GM12878 (cell line): Measurements from ENCODE around the gene FAM107A. TPM values are rescaled to one million over a fixed set of nuclear protein-coding genes. Genes with fewer than 3 reads are reported as not detected.

Experiments used
- ATAC-seq: fragments of 200-7000 bp; cut with Tn5 transposase; 3 replicates; pipeline ENCODE4 v1.9.1; 2020; ENCODE audit warnings: mild to moderate bottlenecking, moderate library complexity
- BruUV-seq: library from RNA; stranded (reverse); fragments of 400-500 nt; replicated peaks from 2 replicates; lab custom pipeline; 2021; lab: Mats Ljungman, UMichigan
- CTCF ChIA-PET: fragments of 300-600 bp; sonication (Branson Sonifier 250); formaldehyde crosslinking; extraction: SDS; loops from one replicate; lab custom pipeline; 2021; ENCODE audit warnings: inconsistent platforms; lab: Yijun Ruan, JAX
- POLR2A ChIA-PET: fragments of 350-600 bp; formaldehyde crosslinking; extraction: SDS; loops from one replicate; lab custom pipeline; 2021; ENCODE audit warnings: inconsistent platforms; lab: Charles Lee
- RAD21 ChIA-PET: fragments of 300-600 bp; sonication (Branson Sonifier 250); formaldehyde crosslinking; loops from one replicate; lab custom pipeline; 2023; ENCODE audit warnings: antibody characterized with exemption; ENCODE audit not compliant: unreplicated experiment; lab: Charles Lee
- SMC1A ChIA-PET: fragments of 300-600 bp; sonication (Branson Sonifier 250); formaldehyde crosslinking; loops from one replicate; lab custom pipeline; 2023; ENCODE audit not compliant: unreplicated experiment, uncharacterized antibody; lab: Charles Lee
- DNase-seq: peaks from one replicate; pipeline ENCODE4 v3.0.0-alpha.2; 2011; ENCODE audit warnings: low read depth, low spot score
- FAIRE-seq: peaks from 3 replicates; lab custom pipeline; 2011; peaks lifted over from hg19 to GRCh38; lab: Jason Lieb, UNC
- H2AFZ ChIP-seq: 2 replicates; pipeline ENCODE4 v1.6.0; 2011; ENCODE audit warnings: low read depth, low read length, control low read depth; ENCODE audit not compliant: control insufficient read depth
- H3K27ac ChIP-seq: 2 replicates; pipeline ENCODE4 v1.5.1; 2011; ENCODE audit warnings: control low read depth; ENCODE audit not compliant: control insufficient read depth, insufficient read depth
- H3K27me3 ChIP-seq, 2 experiments: replicated peaks in 1 of 2; 2 replicates each; pipeline versions ENCODE4 v1.6.0 to v1.6.1; 2011; ENCODE audit warnings: low read length in 1 of 2; ENCODE audit not compliant: control insufficient read depth in 2 of 2, insufficient read depth in 2 of 2
- H3K36me3 ChIP-seq, 2 experiments: 2 replicates each; pipeline ENCODE4 v1.5.1; 2011; ENCODE audit warnings: low read length in 1 of 2; ENCODE audit not compliant: control insufficient read depth in 2 of 2, insufficient read depth in 2 of 2
- H3K4me1 ChIP-seq: 2 replicates; pipeline ENCODE4 v1.6.1; 2011; ENCODE audit warnings: mild to moderate bottlenecking, low read length, moderate library complexity, mixed read lengths; ENCODE audit not compliant: control insufficient read depth, insufficient read depth
- H3K4me2 ChIP-seq: 2 replicates; pipeline ENCODE4 v1.6.0; 2011; ENCODE audit warnings: control low read depth; ENCODE audit not compliant: control insufficient read depth, insufficient read depth
- H3K4me3 ChIP-seq: fragments of 200-600 bp; sonication (generic); 2 replicates; pipeline ENCODE4 v1.5.1; 2016
- H3K79me2 ChIP-seq: 2 replicates; pipeline ENCODE4 v1.6.0; 2011; ENCODE audit warnings: low read length; ENCODE audit not compliant: control insufficient read depth, insufficient read depth
- H3K9ac ChIP-seq: 2 replicates; pipeline ENCODE4 v1.8.0; 2011; ENCODE audit warnings: low read length, control low read depth, mixed read lengths; ENCODE audit not compliant: control insufficient read depth, insufficient read depth
- H3K9me3 ChIP-seq: replicated peaks from 3 replicates; pipeline ENCODE4 v1.5.1; 2011; ENCODE audit warnings: mild to moderate bottlenecking, low read length; ENCODE audit not compliant: control insufficient read depth, insufficient read depth
- H4K20me1 ChIP-seq: 2 replicates; pipeline ENCODE4 v1.6.0; 2011; ENCODE audit not compliant: control insufficient read depth, insufficient read depth
- FOXM1 ChIP-seq: IDR thresholded peaks from 2 replicates; pipeline ENCODE4 v1.6.1; 2012; ENCODE audit warnings: low read depth, mild to moderate bottlenecking, inconsistent platforms, low read length, moderate library complexity
- RCOR1 ChIP-seq: conservative IDR thresholded peaks from 2 replicates; pipeline ENCODE4 v1.6.1; 2012; ENCODE audit warnings: low read depth, low read length, improper control_type of control experiment
- SMAD1 ChIP-seq: fragments of 450-650 bp; IDR thresholded peaks from 2 replicates; pipeline ENCODE4 v1.6.1; 2018; ENCODE audit warnings: mild to moderate bottlenecking, low read depth; ENCODE audit not compliant: partially characterized antibody
- YY1 ChIP-seq: IDR thresholded peaks from 2 replicates; pipeline ENCODE4 v1.6.1; 2011; ENCODE audit warnings: low read depth, mild to moderate bottlenecking, low read length
- ZZZ3 ChIP-seq: IDR thresholded peaks from 2 replicates; pipeline ENCODE4 v1.6.1; 2011; ENCODE audit warnings: low read depth; ENCODE audit not compliant: control insufficient read depth, insufficient read length
- WGBS: methylation state at CpG from one replicate; pipeline ENCODE4 v1.1.6; 2016; ENCODE audit warnings: low lambda C conversion rate; ENCODE audit not compliant: insufficient replicate concordance, insufficient coverage; ENCODE audit errors: missing lambda C conversion rate; 5-methylcytosine and 5-hydroxymethylcytosine counted together
- in situ Hi-C: fragments of 300-500 bp; cut with MboI; formaldehyde crosslinking; loops from 9 replicates; pipeline ENCODE4 v1.14.3; 2018; ENCODE audit warnings: mixed read lengths
- intact Hi-C: fragments of 100-400 bp; cut with micrococcal nuclease; formaldehyde crosslinking; loops from one replicate; pipeline ENCODE4 v1.14.2; 2022; ENCODE audit not compliant: unreplicated experiment
- polyA plus RNA-seq, 11 experiments: library from polyadenylated mRNA; depleted of rRNA in 4 of 11; unstranded in 6 of 11; stranded (reverse) in 5 of 11; fragments of >200 nt; fragmentation: Nextera tagmentation in 4 of 11; fragmentation: Illumina TruSeq in 1 of 11; extraction: Ambion mirVana in 4 of 11; extraction: Trizol in 1 of 11; gene quantifications; 1 replicate in 1 of 11; 2 replicates in 10 of 11; pipeline versions ENCODE4 v1.2.1 to v1.2.3, GENCODE V29; 2011 to 2016; ENCODE audit warnings: inconsistent platforms in 2 of 11, missing spikeins in 2 of 11, low read depth in 1 of 11
- total RNA-seq, 4 experiments: library from RNA; depleted of rRNA in 3 of 4; stranded (reverse); fragments of >200 nt in 3 of 4; fragmentation: Illumina TruSeq in 1 of 4; extraction: Trizol in 1 of 4; gene quantifications; 2 replicates each; pipeline versions ENCODE4 v1.2.1 to v1.2.3, GENCODE V29; 2013 to 2021
- TF ChIP-seq, protein P1 (sequence below): fragments of 450-650 bp; IDR thresholded peaks from 2 replicates; pipeline ENCODE4 v1.6.1; 2018; ENCODE audit warnings: borderline replicate concordance, mild to moderate bottlenecking; ENCODE audit not compliant: partially characterized antibody
- TF ChIP-seq, protein P2 (sequence below): fragments of 450-650 bp; IDR thresholded peaks from 2 replicates; pipeline ENCODE4 v1.6.1; 2017; ENCODE audit warnings: antibody characterized with exemption, mild to moderate bottlenecking, moderate library complexity
- TF ChIP-seq, protein P3 (sequence below): IDR thresholded peaks from 2 replicates; pipeline ENCODE4 v1.6.1; 2012; ENCODE audit warnings: mild to moderate bottlenecking, low read depth, low read length
- TF ChIP-seq, protein P4 (sequence below): fragments of 450-650 bp; IDR thresholded peaks from 2 replicates; pipeline ENCODE4 v1.6.1; 2016; ENCODE audit warnings: mild to moderate bottlenecking, moderate library complexity, borderline replicate concordance

The FAM107A gene
- total and polyA plus RNA-seq, 10 of the 15 experiments (the other 5 are each of a cell fraction or from before 2014, with no cell fraction given): not detected

DNA sequence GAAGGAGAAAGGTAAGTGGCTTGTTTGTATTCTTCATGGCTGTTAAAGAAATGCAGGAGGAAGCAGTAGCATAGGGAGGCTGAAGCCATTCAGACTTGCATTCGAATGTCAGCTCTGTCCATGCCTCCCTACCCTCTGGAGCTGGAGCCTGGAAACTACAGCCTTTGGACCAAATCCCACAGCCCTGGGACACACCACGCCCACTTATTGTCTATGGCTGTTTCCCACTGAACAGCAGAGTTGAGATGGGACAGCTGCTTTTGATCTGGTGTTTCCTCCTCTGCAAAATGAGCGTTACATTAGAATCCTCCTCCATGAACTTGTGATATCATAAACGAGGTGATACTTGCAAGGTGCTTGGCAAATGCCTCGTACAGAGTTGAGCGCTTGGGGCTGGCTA lies 3.6 kb downstream of the FAM107A start:
- POLR2A ChIA-PET: no interaction called here
- no peaks in the 10 kb centered on the region; a peak in 1 of 4 replicates for H3K27me3 ChIP-seq
- no peak overlapping the region for H2AFZ ChIP-seq
- no peaks in the 10 kb centered on the region for H3K36me3 ChIP-seq
- H3K27ac ChIP-seq: no peak overlapping the region
- no peak for FAIRE-seq
- H3K4me3 ChIP-seq: no peak overlapping the region
- H3K9me3 ChIP-seq: no peaks in the 10 kb centered on the region
- no peaks in the 10 kb centered on the region for H4K20me1 ChIP-seq
- no peak overlapping the region for H3K4me2 ChIP-seq
- in situ Hi-C loops: loop anchor here (5.0 kb wide), 1 partner anchor 54 kb away; no protein-coding TSS in a partner anchor
- no peak for DNase-seq
- SMC1A ChIA-PET: interaction anchor here (1.1 to 1.4 kb wide), 2 partner anchors 9 to 10 kb away, joined by 3 read pairs; no protein-coding TSS in a partner anchor
- H3K9ac ChIP-seq: no peak overlapping the region
- 0 out of 2 replicates have a peak, but pooled peaks cover 3% of the 10 kb centered on the region for H3K4me1 ChIP-seq
- intact Hi-C loops: no loop called here
- H3K79me2 ChIP-seq: no peaks in the 10 kb centered on the region
- WGBS: 18% methylated on average over 6 of the region's 6 CpGs
- RAD21 ChIA-PET: interaction anchor here (0.5 kb wide), 1 partner anchor 615 kb away, joined by 4 read pairs; no protein-coding TSS in a partner anchor
- CTCF ChIA-PET: interaction anchor here (10.4 kb wide), 1 partner anchor 56 kb away, joined by 243 read pairs; no protein-coding TSS in a partner anchor
- ATAC-seq: no peak
- no TSS peak for BruUV-seq
- TF ChIP-seq RCOR1 (no peak), YY1 (no peak), ZZZ3 (no peak), FOXM1 (no peak), SMAD1 (no peak)
- TF ChIP-seq, protein P1, sequence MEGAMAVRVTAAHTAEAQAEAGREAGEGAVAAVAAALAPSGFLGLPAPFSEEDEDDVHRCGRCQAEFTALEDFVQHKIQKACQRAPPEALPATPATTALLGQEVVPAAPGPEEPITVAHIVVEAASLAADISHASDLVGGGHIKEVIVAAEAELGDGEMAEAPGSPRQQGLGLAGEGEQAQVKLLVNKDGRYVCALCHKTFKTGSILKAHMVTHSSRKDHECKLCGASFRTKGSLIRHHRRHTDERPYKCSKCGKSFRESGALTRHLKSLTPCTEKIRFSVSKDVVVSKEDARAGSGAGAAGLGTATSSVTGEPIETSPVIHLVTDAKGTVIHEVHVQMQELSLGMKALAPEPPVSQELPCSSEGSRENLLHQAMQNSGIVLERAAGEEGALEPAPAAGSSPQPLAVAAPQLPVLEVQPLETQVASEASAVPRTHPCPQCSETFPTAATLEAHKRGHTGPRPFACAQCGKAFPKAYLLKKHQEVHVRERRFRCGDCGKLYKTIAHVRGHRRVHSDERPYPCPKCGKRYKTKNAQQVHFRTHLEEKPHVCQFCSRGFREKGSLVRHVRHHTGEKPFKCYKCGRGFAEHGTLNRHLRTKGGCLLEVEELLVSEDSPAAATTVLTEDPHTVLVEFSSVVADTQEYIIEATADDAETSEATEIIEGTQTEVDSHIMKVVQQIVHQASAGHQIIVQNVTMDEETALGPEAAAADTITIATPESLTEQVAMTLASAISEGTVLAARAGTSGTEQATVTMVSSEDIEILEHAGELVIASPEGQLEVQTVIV: no peak
- TF ChIP-seq, protein P2, sequence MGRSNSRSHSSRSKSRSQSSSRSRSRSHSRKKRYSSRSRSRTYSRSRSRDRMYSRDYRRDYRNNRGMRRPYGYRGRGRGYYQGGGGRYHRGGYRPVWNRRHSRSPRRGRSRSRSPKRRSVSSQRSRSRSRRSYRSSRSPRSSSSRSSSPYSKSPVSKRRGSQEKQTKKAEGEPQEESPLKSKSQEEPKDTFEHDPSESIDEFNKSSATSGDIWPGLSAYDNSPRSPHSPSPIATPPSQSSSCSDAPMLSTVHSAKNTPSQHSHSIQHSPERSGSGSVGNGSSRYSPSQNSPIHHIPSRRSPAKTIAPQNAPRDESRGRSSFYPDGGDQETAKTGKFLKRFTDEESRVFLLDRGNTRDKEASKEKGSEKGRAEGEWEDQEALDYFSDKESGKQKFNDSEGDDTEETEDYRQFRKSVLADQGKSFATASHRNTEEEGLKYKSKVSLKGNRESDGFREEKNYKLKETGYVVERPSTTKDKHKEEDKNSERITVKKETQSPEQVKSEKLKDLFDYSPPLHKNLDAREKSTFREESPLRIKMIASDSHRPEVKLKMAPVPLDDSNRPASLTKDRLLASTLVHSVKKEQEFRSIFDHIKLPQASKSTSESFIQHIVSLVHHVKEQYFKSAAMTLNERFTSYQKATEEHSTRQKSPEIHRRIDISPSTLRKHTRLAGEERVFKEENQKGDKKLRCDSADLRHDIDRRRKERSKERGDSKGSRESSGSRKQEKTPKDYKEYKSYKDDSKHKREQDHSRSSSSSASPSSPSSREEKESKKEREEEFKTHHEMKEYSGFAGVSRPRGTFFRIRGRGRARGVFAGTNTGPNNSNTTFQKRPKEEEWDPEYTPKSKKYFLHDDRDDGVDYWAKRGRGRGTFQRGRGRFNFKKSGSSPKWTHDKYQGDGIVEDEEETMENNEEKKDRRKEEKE: no peak
- TF ChIP-seq, protein P3, sequence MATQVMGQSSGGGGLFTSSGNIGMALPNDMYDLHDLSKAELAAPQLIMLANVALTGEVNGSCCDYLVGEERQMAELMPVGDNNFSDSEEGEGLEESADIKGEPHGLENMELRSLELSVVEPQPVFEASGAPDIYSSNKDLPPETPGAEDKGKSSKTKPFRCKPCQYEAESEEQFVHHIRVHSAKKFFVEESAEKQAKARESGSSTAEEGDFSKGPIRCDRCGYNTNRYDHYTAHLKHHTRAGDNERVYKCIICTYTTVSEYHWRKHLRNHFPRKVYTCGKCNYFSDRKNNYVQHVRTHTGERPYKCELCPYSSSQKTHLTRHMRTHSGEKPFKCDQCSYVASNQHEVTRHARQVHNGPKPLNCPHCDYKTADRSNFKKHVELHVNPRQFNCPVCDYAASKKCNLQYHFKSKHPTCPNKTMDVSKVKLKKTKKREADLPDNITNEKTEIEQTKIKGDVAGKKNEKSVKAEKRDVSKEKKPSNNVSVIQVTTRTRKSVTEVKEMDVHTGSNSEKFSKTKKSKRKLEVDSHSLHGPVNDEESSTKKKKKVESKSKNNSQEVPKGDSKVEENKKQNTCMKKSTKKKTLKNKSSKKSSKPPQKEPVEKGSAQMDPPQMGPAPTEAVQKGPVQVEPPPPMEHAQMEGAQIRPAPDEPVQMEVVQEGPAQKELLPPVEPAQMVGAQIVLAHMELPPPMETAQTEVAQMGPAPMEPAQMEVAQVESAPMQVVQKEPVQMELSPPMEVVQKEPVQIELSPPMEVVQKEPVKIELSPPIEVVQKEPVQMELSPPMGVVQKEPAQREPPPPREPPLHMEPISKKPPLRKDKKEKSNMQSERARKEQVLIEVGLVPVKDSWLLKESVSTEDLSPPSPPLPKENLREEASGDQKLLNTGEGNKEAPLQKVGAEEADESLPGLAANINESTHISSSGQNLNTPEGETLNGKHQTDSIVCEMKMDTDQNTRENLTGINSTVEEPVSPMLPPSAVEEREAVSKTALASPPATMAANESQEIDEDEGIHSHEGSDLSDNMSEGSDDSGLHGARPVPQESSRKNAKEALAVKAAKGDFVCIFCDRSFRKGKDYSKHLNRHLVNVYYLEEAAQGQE: no peak
- TF ChIP-seq, protein P4, sequence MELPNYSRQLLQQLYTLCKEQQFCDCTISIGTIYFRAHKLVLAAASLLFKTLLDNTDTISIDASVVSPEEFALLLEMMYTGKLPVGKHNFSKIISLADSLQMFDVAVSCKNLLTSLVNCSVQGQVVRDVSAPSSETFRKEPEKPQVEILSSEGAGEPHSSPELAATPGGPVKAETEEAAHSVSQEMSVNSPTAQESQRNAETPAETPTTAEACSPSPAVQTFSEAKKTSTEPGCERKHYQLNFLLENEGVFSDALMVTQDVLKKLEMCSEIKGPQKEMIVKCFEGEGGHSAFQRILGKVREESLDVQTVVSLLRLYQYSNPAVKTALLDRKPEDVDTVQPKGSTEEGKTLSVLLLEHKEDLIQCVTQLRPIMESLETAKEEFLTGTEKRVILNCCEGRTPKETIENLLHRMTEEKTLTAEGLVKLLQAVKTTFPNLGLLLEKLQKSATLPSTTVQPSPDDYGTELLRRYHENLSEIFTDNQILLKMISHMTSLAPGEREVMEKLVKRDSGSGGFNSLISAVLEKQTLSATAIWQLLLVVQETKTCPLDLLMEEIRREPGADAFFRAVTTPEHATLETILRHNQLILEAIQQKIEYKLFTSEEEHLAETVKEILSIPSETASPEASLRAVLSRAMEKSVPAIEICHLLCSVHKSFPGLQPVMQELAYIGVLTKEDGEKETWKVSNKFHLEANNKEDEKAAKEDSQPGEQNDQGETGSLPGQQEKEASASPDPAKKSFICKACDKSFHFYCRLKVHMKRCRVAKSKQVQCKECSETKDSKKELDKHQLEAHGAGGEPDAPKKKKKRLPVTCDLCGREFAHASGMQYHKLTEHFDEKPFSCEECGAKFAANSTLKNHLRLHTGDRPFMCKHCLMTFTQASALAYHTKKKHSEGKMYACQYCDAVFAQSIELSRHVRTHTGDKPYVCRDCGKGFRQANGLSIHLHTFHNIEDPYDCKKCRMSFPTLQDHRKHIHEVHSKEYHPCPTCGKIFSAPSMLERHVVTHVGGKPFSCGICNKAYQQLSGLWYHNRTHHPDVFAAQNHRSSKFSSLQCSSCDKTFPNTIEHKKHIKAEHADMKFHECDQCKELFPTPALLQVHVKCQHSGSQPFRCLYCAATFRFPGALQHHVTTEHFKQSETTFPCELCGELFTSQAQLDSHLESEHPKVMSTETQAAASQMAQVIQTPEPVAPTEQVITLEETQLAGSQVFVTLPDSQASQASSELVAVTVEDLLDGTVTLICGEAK: no peak
